ENCODE results near the gene AATF.
A peak's percentile ranks its signal among the peaks of the same experiment; 100 is the strongest.

Gene AATF

DNA sequence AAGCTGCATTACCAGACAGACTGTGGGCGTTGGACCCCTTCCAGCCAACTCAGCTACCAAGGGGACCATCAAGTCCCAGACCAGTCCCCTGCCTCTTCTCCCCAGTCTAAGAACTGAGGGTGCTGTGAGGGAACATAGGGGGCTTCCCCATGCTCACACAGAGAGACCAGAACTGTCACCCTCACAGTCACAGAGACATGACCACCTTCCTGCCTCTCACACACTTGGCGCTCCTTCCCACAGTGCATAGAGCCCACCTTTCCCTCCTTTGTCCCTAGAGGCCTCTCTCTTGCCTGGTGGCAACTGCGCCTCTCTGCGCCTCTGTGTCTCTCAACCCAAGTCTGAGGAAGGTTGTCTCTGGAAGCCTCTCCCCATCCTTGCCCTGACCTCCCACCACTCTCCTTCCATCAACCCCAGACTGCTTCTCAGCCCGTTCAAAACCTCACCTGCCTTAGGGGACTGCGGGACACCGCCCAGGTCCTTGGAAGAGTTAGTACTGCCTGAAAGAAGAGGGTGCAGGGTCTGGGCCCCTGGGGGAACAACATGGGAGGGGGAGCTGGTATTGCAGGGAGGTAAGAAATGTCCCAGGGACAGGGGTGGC lies 17.6 kb upstream of the AATF start:
- no peak for DNase-seq (ENCODE audit: low read depth)
- TF ChIP-seq, protein P1, sequence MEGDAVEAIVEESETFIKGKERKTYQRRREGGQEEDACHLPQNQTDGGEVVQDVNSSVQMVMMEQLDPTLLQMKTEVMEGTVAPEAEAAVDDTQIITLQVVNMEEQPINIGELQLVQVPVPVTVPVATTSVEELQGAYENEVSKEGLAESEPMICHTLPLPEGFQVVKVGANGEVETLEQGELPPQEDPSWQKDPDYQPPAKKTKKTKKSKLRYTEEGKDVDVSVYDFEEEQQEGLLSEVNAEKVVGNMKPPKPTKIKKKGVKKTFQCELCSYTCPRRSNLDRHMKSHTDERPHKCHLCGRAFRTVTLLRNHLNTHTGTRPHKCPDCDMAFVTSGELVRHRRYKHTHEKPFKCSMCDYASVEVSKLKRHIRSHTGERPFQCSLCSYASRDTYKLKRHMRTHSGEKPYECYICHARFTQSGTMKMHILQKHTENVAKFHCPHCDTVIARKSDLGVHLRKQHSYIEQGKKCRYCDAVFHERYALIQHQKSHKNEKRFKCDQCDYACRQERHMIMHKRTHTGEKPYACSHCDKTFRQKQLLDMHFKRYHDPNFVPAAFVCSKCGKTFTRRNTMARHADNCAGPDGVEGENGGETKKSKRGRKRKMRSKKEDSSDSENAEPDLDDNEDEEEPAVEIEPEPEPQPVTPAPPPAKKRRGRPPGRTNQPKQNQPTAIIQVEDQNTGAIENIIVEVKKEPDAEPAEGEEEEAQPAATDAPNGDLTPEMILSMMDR (conservative IDR thresholded peaks at IDR 0.05; ENCODE audit: low read depth, low read length): no peak

DNA sequence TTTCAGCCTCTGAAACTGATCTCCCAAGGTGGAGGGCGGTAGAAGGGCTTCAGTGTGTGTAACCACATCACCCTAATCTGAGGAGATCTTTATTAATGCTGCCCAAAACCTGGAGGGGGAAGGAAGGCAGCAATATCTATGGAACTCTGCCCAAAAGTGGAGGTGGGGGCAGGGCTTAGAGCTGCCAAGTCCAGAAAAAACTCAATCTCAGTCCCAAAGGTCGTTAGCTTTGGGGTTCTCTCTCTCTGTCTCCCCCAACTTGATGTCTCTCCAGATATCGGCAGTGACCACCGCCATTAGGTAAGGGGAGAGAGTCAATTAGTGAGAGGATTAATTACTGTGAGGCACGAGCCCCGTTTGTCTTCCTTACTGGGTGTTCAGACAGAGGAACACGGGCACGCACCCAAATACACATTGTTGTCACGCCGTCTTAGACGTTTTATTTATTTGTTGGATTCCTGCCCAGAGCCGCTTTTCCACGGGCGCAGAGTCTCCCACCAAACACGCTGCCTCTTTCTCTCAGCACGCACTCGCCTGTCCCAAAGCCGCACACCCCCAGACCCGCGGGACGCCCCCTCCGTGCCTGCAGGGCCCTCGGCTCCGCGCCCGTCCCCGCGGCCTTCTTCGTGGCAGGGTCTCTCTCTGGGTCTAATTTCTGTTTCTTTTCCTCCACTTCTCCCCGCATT lies 16.9 kb upstream of the AATF start:
- DNase-seq (ENCODE audit: low read depth): no peak
- H3K4me3 ChIP-seq (ENCODE audit: low read length): no peak overlapping the region
- TF ChIP-seq, protein P1 (conservative IDR thresholded peaks at IDR 0.05; ENCODE audit: low read depth, low read length): no peak

More for the DNA sequence above, 17.6 kb upstream of the AATF start:
- H3K4me3 ChIP-seq (ENCODE audit: low read length): no peak overlapping the region

DNA sequence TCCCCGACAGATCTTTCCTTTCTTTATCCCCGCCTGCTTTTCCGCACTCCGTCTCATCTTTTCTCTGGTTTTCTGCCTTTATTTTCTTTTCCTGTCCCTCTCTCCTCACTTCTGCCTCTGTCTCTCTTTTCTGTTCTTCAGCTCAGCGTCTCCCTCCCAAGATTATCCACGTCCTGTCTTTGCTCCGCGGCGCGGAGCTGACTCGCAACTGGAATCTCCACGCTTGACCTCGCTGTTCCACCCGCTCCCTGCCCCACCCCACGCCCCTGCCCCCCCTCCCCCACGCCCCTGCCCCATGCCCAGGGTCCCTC lies 16.4 kb upstream of the AATF start:
- DNase-seq (ENCODE audit: low read depth): no peak
- TF ChIP-seq, protein P1 (conservative IDR thresholded peaks at IDR 0.05; ENCODE audit: low read depth, low read length): no peak
- no peak overlapping the region for H3K4me3 ChIP-seq (ENCODE audit: low read length)

DNA sequence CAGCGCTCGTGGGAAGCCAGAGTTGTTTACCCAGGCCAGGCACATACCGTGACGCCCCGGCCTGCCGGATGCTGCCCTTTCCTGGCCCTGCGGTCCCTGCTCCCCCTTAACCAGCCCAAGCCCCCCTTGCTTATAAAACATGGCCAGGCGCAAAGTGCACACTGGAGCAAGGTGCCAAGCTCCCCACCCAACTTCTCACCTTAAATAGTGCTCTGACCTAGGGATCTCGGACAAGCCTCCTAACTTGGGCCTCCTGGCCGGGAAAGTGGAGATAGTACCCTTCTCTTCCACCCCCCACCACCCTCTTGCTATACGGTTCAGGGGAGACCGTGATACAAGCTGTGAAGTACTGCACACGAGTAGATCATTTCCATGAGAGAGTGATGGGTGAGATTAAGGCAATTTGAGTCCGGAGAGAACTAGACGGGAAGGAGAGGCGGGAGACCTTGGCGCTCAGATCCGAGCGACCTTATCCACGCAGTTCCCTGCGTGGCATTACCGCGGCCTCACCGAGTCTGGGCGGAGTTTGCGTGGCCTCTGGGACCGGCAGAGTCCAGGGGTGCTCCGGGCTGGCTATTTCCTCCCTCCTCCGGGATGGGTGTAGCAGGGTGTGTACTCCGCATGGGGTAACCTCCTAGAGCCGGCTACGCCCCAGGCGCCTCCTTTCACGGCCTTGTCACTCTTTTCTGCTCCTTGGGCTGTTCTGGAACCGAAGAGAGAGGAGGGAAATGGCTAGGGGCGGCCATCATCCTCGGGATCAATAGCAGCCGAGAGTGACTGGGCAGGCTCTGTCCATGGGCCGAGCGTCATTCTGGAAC lies 15.9 kb upstream of the AATF start:
- TF ChIP-seq, protein P1 (conservative IDR thresholded peaks at IDR 0.05; ENCODE audit: low read depth, low read length): no peak
- H3K4me3 ChIP-seq (ENCODE audit: low read length): no peak overlapping the region
- no peak for DNase-seq (ENCODE audit: low read depth)

DNA sequence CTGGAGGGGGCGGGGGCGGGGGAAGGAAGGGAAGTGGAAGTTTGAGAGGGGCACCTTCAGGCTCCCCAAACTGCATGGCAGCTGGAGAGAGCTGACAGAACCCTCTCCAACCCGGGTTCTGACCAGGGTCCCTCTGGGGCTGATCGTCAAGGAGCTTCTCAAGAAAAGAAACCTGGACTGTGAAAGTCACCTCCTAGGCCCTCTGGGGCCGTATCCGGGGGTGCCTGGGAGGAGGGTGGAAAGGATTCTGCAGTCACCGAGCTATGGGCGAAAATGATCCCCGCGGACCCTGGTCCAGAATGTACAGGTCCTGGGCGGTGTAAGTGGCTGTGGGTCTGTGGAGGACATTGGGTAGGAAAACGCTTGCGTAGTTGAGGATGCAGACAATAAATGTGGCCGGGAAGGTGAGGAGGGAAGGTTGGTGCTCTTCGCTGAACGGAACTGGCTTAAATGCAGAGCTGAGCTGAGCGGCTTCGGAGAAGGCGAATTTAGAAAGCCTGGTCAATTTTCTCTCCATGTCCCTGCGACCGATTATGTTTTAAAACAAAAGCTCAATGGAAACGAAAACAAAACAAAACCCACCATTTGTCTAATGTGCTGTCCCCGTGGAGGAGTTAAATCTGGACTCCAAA lies 15.1 kb upstream of the AATF start:
- no peak overlapping the region for H3K4me3 ChIP-seq (ENCODE audit: low read length)
- TF ChIP-seq, protein P1 (conservative IDR thresholded peaks at IDR 0.05; ENCODE audit: low read depth, low read length): no peak
- DNase-seq (ENCODE audit: low read depth): no peak

DNA sequence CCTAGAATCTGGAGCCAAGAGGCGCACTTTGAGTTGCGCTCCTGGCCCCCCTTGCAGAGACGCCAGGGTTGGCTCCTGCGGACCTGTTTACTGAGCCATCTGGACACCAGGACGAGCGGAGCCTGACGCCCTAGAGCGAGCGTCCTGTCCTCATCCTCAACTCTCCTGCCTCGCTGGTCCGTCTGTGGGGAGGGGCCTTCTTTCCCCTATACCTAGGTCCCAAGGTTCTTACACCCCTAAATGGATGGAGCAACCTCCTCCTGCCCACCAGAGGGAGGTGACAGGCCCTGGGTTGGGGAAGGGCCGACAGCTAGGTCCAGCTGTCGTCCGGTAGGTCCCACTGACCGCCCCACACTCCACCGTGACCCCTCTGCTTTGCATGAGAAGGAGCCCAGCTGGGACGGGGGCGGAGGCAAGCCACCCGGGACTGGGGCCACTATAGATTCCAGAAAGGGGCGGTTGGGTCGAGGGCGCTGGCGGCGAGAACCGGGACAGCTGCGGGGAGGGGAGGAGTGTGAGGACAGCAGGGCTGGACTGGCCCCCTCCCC lies 14.5 kb upstream of the AATF start:
- DNase-seq (ENCODE audit: low read depth): no peak
- peak overlapping the region; percentile 16 for H3K4me3 ChIP-seq (ENCODE audit: low read length)
- TF ChIP-seq, protein P1 (conservative IDR thresholded peaks at IDR 0.05; ENCODE audit: low read depth, low read length): no peak
